Right forelimb (tissue), 1 donor: ENCODE results near the gene SLC25A15.

Source experiments
- DNase-seq: peaks from one replicate; pipeline ENCODE4 v3.0.0-alpha.2; 2018

SLC25A15 gene

DNA sequence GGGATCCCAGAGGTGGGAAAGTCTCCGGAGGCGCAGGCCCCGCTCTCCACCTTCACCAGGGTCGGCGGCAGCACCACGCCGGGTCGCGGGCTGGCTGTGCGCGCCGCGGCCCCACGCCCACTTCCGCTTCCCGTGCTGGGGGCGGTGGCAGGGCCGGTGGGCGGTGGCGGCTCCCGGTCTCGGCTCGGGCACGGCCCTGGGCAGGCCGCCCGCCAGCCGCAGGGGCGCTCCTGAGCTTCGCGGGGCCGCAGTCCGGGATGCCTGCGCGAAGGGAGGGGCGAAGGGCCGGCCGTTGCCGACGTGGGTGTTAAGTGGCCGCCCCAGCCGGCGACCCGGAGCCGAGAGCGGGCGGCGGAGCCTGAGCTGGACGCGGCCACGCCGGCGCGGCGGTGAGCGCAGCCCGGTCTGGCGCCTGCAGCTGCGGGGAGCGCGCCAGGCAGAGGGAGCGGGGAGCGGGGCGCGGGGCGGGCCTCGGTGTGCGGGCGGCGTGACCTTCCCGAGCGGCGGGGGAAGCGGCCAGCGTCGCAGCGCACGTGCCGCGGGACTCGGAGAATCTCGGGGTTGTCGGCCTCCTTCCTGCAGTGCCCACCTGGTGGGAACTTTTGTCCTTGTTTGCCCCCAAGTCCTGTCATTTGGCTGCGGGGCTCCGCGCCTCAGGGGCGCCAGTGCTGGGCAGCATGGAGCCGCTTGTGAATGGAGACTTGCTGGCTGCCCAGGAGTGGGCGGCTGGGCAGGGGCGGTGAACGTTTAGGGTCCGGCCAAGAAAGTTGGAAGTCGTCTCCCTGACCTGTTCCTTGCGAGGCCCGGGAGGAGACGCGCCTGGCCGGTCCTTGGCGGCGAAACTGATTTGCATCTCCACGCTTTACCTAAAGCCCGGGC lies at the start of gene SLC25A15:
Gene SLC25A15, plus strand, starts transcription at position 337 of the 879 bp plus-strand sequence. CDS start 3,616 bp downstream, outside the sequence.
- DNase-seq = peak; percentile 82

- DNase-seq = no peak
Observed at GRCh38 chr13:40749327-40749726, 40.1 kb upstream of the SLC25A15 start.

DNA sequence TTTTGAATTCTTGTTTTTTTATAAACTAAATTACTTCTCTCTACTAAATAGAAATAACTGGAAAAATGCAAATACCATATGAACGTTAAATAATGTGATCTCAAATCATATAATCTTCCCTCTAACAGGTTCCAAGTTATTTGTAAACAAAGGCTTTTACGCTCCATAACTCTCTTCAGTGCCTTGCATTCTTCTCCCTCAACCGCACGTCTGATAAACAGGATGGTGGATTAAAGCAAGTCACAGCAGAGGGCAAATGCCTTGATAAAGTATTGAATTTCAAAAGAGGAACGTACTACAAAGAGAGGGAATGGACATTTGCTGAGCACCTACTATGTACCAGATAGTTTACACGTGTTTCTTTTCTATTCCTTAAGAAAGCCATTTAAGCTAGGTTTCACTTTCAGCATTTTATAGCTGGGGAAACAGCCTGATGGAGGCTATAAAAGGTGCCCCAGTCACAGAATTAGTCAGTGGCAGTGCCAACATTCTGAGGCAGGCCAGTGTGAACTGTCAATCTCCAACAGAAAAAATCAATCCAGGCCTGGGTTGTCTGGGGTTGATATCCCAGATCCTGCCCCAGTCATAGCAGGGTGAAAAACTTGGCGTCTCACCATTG lies 34.2 kb upstream of the SLC25A15 start:
- no peak for DNase-seq

DNA sequence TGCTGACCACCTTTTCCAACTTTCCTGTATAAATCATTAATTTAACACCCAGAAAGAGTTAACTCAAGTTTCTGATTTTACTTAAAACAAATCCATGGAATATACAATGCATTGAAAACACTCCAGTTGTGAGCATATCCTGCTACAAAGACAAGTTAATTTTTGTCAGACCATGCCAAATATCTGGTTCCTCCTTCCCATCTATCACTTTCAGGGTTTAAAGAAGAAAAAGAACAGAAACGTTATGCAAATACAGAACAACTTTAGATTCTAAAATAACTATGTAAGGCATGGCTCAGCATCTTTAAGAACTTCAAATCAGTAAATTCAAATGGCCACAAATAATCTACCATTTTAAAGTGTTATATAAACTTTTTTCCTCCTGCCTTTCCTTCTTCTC lies 33.4 kb upstream of the SLC25A15 start:
- no peak for DNase-seq

GRCh38 chr13:40758811-40759210 lies 30.6 kb upstream of the SLC25A15 start:
- no peak for DNase-seq

DNA sequence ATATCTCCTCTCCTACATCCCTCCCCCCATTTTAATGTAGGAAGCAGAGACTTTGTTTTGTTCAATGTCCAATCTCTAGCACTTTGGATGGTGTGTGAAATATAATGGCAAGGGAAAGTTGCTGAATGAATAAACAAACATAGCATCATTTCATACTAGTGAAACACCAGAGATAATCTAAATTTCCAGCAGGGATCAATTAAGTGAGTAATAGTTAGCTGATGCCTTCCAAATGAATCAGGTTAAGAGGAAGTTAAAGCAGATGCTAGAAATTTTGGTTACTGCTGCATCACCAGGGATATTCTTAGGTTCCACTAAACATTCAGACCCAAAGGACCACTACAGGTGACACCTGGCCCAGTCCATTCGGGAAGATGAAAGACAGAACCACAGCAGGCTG lies 26.6 kb upstream of the SLC25A15 start:
- DNase-seq = no peak

GRCh38 chr13:40764587-40765403 lies 24.6 kb upstream of the SLC25A15 start:
- no peak for DNase-seq

DNA sequence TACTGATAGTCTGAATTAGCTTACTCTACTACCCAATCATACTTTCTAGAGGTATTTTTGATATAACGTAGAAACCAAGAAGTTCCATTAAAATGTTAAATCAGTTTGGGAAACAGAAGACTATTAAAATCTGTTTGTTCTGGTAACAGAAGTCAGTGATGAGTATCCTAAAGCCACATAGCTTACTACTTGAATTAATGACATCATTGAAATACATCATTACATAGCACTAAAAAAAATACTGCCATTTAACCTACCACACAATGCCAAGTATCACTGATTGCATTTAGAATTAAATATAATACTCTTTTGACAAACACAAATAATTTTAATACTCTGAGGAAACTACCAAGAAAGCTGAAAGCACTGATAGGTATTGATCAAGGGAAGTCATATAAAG lies 23.8 kb upstream of the SLC25A15 start:
- DNase-seq = no peak

- no peak for DNase-seq
Observed at GRCh38 chr13:40769970-40770369, 19.4 kb upstream of the SLC25A15 start.

GRCh38 chr13:40770609-40770933 lies 18.8 kb upstream of the SLC25A15 start:
- DNase-seq = no peak

- peak; percentile 97 for DNase-seq
Observed at GRCh38 chr13:40770934-40771618, 18.3 kb upstream of the SLC25A15 start, which contains the start of gene MRPS31. Gene MRPS31 (minus strand): TSS chr13:40771190. CDS start chr13:40771136, 54 bp downstream.

GRCh38 chr13:40772765-40773473 lies 16.5 kb upstream of the SLC25A15 start:
- DNase-seq = no peak

GRCh38 chr13:40774672-40775071 lies 14.7 kb upstream of the SLC25A15 start:
- DNase-seq = no peak

DNA sequence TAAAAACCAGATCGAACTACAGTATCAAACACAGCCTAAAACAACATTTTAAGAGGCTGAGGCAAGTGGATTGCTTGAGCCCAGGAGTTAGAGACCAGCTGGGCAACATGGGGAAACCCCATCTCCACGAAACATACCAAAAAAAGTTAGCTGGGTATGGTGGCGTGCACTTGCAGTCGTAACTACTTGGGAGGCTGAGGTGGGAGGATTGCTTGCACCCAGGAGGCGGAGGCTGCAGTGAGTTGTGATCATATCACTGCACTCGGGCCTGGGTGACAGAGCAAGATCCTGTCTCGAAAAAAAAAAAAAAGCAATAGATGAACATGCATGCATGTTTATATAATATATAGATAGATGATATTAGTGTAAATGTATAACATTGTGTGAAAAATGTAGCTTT lies 13.2 kb upstream of the SLC25A15 start:
- no peak for DNase-seq

- no peak for DNase-seq
Observed at GRCh38 chr13:40776681-40777165, 12.7 kb upstream of the SLC25A15 start.

- peak; percentile 49 for DNase-seq
Observed at GRCh38 chr13:40777166-40777808, 12.1 kb upstream of the SLC25A15 start.

DNA sequence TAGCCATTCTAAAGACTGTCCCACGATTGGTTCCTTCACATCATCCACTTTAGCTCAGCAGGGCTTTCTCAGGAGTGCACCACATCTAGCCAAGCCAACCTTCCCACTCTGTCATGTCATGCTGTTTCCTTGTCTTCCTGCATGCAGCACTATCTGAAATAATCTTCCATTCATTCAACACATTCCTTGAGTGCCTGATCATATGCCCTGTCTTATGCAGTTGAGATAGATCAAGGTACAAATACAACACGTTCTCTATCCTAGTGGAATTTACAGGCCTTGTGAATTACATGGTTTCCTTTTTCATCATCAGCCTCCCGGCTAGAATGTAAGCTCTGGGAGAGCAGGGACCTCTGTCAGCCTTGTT lies 11.6 kb upstream of the SLC25A15 start:
- DNase-seq = no peak

DNA sequence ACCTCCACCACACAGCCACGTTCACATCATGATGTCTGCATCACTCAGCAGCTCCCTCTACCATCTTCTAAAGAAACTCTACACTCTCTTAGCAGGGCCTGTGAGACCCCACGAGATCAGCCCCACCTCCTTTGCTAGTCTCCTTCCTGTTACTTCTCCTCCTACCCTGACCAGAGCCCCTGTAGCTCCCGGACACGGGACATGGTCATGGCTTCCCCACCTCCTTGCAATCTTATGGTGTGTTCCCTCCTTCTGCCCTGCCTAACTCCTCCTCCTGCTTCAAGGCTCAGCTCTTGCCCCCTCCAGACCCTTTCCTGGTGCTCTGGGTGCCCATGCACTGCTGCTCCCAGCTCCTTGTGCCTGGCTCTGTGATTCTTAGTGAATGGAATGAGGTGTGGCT lies 10.4 kb upstream of the SLC25A15 start:
- DNase-seq = no peak

DNA sequence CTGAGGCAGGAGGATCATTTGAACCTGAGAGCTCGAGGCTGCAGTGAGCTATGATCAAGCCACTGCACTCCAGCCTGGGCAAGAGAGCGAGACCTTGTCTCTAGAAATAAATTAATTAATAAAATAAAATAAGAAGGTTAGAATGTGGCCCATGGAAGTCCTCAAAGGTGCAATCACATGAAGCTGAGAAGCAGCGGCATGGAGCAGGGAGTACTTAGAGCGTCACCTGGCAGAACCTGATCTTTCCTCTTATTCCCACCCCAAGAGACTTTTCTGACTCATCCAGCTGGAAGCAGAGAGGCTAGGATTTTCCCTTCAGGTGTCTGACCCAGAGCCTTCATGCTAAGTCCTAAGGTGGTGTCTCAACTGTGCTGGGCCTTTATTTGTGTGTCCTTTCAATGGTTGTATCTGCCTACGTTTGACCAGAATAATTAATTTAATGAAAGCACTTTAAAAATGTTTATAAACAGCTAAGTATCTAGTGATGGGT lies 9.6 kb upstream of the SLC25A15 start:
- no peak for DNase-seq

- no peak for DNase-seq
Observed at GRCh38 chr13:40780822-40781401, 8.5 kb upstream of the SLC25A15 start.

DNA sequence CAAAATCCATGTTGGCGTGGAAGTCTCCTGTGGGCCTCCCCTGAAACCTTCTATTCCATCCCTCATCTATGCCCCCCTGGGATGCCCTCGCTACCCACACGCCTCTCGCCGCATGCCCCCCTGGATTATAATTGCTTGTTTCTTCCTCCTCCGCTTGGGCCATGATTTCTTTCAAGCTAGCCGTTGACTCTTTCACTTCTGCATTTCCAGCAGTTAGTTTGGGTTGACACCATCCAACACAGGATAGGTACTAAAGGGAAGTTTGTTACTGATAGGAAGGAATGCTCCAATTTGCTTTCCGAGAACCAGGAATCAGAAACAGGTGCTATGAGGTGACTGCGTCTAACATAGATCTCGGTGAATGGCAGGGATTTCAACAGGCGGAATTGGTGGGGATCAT lies 7.7 kb upstream of the SLC25A15 start:
- no peak for DNase-seq
